22Rv1 (cell line): ENCODE results near the gene RARRES2.
"Not testable (repeated sequence)": the region's sequence is repeated elsewhere in the genome, so short reads cannot be mapped to it uniquely, and the experiment has no call there.

ENCODE experiments used
- H3K27ac ChIP-seq: fragments of 450-650 bp; 2 replicates; pipeline ENCODE4 v1.5.1; 2017
- ZFX ChIP-seq: fragments of 450-650 bp; IDR thresholded peaks from 2 replicates; pipeline ENCODE4 v1.6.1; 2017; ENCODE audit warnings: antibody characterized with exemption, borderline replicate concordance
- TF ChIP-seq, protein P1 (sequence below): fragments of 450-650 bp; IDR thresholded peaks from 2 replicates; pipeline ENCODE4 v1.5.1; 2017; ENCODE audit warnings: mild to moderate bottlenecking

RARRES2 gene

DNA sequence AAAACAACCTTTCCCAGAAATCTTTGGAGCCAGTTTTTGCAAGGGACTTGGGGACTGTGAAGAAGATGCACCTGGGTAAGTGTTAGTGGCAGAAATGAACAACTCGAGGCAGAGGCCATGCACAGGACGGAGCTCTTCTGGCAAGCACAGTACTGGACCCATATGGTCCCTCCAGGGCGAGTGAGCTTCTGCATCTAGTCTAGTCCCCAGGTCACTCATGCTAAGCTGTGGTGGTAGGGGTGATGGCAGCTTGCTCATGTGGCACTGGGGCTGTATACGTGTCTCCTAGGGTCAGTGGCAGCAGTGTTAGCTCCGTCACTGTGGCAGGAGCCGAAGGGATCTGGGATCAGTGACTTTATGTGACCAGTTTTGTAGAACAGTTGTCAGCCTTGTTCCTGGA, 27.6 kb downstream of the RARRES2 start:
- TF ChIP-seq ZFX = no peak
- TF ChIP-seq, protein P1, sequence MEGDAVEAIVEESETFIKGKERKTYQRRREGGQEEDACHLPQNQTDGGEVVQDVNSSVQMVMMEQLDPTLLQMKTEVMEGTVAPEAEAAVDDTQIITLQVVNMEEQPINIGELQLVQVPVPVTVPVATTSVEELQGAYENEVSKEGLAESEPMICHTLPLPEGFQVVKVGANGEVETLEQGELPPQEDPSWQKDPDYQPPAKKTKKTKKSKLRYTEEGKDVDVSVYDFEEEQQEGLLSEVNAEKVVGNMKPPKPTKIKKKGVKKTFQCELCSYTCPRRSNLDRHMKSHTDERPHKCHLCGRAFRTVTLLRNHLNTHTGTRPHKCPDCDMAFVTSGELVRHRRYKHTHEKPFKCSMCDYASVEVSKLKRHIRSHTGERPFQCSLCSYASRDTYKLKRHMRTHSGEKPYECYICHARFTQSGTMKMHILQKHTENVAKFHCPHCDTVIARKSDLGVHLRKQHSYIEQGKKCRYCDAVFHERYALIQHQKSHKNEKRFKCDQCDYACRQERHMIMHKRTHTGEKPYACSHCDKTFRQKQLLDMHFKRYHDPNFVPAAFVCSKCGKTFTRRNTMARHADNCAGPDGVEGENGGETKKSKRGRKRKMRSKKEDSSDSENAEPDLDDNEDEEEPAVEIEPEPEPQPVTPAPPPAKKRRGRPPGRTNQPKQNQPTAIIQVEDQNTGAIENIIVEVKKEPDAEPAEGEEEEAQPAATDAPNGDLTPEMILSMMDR = no peak
- no peak overlapping the region for H3K27ac ChIP-seq

DNA sequence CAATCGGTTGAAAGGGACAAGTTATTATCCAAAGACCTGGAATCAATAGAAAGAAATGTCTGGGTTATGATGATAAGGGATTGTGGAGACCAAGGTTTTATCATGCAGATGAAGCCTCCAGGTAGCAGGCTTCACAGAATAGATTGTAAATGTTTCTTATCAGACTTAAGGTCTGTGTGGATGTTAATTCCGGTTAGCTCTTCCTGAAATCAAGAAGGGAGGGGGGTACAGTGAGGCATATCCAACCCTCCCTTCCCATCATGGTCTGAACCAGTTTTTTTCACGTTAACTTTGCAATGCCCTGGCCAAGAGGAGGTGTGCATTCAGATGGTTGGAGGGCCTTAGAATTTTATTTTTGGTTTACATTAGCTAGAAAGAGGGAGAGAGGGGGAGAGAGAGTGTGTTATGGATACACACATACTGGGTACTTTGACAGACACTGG, 28.0 kb downstream of the RARRES2 start:
- TF ChIP-seq, protein P1 = no peak
- no peak for TF ChIP-seq ZFX
- H3K27ac ChIP-seq = no peak overlapping the region

DNA sequence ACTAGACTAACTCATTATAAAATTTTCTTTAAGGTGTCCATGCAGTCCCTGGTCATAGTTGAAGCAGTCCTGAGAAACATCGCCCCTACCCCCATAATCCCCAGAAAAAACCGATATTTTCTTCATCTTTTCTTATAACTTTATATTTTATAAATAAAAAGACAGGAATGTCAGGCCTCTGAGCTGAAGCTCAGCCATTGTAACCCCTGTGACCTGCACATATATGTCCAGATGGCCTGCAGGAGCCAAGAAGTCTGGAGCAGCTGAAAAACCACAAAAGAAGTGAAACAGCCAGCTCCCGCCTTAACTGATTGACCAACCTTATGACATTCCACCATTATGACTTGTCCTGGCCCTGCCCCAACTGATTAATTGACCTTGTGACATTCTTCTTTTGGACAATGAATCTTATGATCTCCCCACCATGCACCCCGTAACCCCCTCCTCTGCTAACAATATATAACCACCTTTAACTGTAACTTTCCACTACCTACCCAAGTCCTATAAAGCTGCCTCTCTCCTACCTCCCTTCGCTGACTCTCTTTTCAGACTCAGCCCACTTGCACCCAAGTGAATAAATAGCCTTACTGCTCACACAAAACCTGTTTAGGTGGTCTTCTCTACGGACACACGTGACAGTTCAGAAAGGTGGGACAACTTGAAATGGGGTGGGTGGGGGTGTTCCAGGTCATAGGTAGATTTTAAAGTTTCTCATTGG, 28.6 kb downstream of the RARRES2 start:
- H3K27ac ChIP-seq = not testable (repeated sequence)

DNA sequence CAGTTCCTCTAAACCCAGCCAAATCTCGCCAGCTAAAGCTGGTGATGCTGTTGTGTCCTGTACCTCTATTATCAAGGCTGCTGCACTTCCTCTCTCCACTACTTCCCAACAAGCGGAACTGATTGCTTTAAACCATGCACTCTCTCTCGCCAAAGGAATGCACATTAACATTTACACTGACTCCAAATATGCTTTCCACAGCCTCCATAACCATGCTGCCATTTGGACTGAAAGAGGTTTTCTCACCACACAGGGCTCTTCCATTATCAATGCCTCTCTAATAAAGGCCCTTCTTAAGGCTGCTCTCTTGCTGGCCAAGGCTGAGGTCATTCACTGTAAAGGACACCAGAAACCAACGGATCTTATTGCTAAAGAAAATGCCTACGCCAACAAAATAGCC, 29.7 kb downstream of the RARRES2 start:
- H3K27ac ChIP-seq = no peak overlapping the region

DNA sequence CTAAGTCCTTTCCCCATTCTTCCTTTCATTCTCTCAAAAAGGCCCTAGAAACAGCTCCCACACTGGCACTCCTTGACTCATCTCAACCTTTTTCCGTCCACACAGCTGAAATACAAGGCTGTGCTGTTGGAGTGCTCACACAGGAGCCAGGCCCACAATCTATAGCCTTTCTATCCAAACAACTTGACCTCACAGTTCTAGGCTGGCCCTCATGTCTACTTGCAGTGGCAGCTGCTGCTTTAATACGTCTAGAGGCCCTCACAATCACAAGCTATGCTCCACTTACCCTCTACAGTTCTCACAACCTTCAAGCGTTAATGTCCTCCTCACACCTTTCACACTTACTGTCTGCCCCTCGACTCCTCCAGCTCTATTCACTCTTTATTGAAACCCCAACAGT, 30.3 kb downstream of the RARRES2 start:
- TF ChIP-seq ZFX = no peak
- TF ChIP-seq, protein P1 = no peak
- H3K27ac ChIP-seq = no peak overlapping the region

More for the DNA sequence above, 29.7 kb downstream of the RARRES2 start:
- TF ChIP-seq, protein P1 = no peak
- no peak for TF ChIP-seq ZFX

DNA sequence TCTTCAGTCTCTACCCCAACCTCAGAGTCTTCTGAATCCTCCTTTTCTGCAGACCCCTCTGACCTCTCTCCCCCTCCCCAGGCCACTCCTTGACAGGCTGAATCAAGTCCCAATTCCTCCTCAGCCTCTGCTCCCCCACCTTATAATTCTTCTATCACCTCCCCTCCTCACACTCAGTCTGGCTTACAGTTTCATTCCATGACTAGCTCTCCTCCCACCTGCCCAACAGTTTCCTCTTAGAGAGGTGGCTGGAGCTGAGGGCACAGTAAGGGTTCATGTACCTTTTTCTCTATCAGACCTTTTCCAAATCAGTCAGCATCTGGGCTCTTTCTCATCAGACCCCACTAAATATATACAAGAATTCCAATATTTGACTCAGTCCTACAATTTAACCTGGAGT, 32.9 kb downstream of the RARRES2 start:
- TF ChIP-seq ZFX = no peak
- TF ChIP-seq, protein P1 = no peak
- H3K27ac ChIP-seq = no peak overlapping the region

DNA sequence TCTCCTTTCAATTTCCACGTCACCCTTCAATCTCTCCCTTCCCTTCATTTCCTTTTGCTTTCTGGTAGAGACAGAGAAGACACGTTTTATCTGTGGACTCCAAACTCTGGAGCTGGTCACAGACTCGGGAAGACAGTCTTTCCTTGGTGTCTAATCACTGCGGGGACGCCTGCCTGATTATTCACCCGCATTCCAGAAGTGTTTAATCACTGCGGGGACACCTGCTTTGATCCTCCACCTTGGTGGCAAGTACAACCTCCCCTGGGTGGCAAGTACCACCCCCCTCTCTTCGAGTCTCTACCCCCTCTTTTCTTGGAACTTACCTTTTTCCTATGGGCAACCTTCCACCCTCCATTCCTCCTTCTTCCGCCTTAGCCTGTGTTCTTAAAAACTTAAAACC, 33.5 kb downstream of the RARRES2 start:
- TF ChIP-seq, protein P1 = no peak
- TF ChIP-seq ZFX = no peak

DNA sequence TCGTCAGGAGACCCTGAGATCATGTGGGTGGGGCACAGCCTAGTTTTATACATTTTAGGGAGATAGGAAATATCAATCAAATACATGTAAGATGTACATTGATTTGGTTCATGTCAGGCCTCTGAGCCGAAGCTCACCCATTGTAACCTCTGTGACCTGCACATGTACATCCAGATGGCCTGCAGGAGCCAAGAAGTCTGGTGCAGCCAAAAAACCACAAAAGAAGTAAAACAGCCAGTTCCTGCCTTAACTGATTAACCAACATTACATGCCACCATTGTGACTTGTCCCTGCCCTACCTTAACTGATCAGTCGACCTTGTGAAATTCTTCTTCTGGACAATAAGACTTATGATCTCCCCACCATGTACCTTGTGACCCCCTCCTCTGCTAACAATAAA, 34.3 kb downstream of the RARRES2 start:
- TF ChIP-seq, protein P1 = no peak
- TF ChIP-seq ZFX = no peak
- no peak overlapping the region for H3K27ac ChIP-seq

More for the DNA sequence above, 33.5 kb downstream of the RARRES2 start:
- H3K27ac ChIP-seq = no peak overlapping the region

DNA sequence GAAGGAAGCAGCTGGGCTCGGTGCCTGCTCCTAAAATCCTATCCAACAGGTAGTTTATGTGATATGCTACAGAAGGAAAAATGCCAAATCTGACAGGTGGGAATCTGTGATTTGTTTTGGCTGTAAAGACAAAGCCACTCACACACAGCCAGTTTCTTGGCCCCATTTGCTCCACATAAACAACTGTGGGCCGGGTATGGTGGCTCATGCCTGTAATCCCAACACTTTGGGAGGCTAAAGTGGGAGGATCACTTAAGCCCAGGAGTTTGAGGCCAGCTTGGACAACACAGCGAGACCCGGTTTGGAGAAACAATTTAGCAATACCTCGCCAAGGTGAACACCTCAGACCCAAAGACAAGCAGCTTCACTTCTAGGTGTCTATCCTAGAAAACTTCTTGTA, 35.1 kb downstream of the RARRES2 start:
- not testable (repeated sequence) for H3K27ac ChIP-seq

DNA sequence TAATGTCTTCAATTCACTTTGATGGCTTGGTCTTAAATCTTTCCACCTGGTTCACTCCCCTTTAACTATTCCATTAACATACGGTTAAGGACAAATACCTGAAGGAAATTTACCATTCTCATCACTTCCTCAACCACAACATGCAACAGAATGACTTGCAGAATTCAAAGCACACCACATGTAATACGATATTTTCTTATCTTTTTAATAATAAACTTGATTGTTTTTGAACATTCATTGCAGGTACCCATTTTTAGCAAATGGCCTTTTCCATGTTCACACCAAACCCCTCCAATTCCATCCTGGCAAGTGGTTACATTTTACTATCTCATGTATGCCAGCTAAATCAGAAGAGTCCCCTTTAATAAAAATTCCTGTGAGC, 35.5 kb downstream of the RARRES2 start:
- H3K27ac ChIP-seq = not testable (repeated sequence)

DNA sequence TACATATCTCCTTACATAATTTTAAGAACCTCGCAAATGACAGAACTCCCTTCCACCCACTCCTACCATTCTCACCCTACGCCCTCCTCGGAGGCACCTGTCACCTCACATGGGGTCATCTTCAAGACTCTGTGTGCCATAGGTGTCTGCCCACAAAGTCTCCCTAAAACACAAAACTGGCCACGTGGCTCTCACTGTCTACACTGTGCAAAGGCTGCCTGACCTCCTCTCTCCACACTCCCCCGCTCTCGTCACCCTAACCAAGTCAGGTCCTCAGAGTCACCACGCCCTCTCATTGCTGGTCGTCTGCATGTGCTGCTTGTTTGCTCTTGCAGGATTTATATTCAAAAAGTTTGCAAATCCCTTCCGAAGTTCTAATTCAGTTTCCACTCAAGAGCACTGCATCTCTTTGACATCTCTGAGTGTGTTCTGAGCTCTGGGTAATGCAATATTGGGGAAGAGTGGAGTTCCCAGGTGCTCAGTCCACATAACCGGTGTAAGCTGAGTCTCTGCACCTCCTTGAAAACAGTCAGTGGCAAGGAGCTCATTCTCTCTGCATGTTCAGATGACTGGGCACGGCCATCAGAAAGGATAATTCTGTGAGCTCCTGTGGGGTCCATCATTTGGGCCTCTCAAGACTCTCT, 36.0 kb downstream of the RARRES2 start:
- not testable (repeated sequence) for H3K27ac ChIP-seq
